K562 (cell line): ENCODE data around the gene SLC28A1. TPM values are rescaled to one million over a fixed set of nuclear protein-coding genes. Genes with fewer than 3 reads are reported as not detected.

Experiments
- ATF7 ChIP-seq: fragments of 450-650 bp; IDR thresholded peaks from 2 replicates; pipeline ENCODE4 v1.7.1; 2014; ENCODE audit warnings: mild to moderate bottlenecking, moderate library complexity
- CREB3L1 ChIP-seq: fragments of 450-650 bp; IDR thresholded peaks from 2 replicates; pipeline ENCODE4 v1.6.1; 2014; ENCODE audit warnings: low read depth, mild to moderate bottlenecking, moderate library complexity, borderline replicate concordance
- EP300 ChIP-seq: IDR thresholded peaks from 2 replicates; pipeline ENCODE4 v1.6.1; 2012; ENCODE audit warnings: low read length, improper control_type of control experiment
- ESRRB ChIP-seq: fragments of 250-450 bp; sonication (Bioruptor Pico); IDR thresholded peaks from 2 replicates; pipeline ENCODE4 v1.5.0; 2020; ENCODE audit warnings: mild to moderate bottlenecking, moderate library complexity, borderline replicate concordance
- FOSL1 ChIP-seq: fragments of 200-800 bp; sonication (Bioruptor generic); conservative IDR thresholded peaks from 2 replicates; pipeline ENCODE4 v1.6.1; 2016; ENCODE audit warnings: missing genetic modification characterization, missing compliant biosample characterization
- HEY1 ChIP-seq: fragments of 250-450 bp; sonication (Bioruptor Pico); IDR thresholded peaks from 2 replicates; pipeline ENCODE4 v1.5.0; 2020; ENCODE audit warnings: mild to moderate bottlenecking, moderate library complexity, borderline replicate concordance
- HNRNPH1 ChIP-seq: fragments of 200-400 bp; formaldehyde crosslinking; optimal IDR thresholded peaks from 2 replicates; pipeline ENCODE3; 2017; ENCODE audit warnings: low read depth, mild to moderate bottlenecking, low read length, moderate library complexity
- MLLT1 ChIP-seq, 2 experiments: fragments of 450-650 bp; IDR thresholded peaks; 2 replicates each; pipeline ENCODE4 v1.6.1; 2016
- RNF2 ChIP-seq: sonication (generic); IDR thresholded peaks from 2 replicates; pipeline ENCODE4 v1.6.1; 2016
- SMARCC2 ChIP-seq: fragments of 450-650 bp; IDR thresholded peaks from 2 replicates; pipeline ENCODE4 v1.6.1; 2017; ENCODE audit warnings: antibody characterized with exemption, moderate library complexity, mild to moderate bottlenecking, low read depth
- TAL1 ChIP-seq: fragments of 450-650 bp; IDR thresholded peaks from 2 replicates; pipeline ENCODE4 v1.6.1; 2016; ENCODE audit warnings: mild to moderate bottlenecking
- ZBTB40 ChIP-seq, 2 experiments: fragments of 450-650 bp in 1 of 2; sonication (generic) in 1 of 2; formaldehyde crosslinking in 1 of 2; IDR thresholded peaks; 2 replicates each; pipeline versions ENCODE4 v1.7.1 to v1.9.0; 2016 to 2022; ENCODE audit warnings: inconsistent platforms in 1 of 2, mild to moderate bottlenecking in 1 of 2, missing genetic modification reagents in 1 of 2
- ZNF311 ChIP-seq: fragments of 250-450 bp; sonication (Bioruptor Pico); IDR thresholded peaks from 2 replicates; pipeline ENCODE4 v1.4.0; 2020; ENCODE audit warnings: mild to moderate bottlenecking, moderate library complexity
- polyA plus RNA-seq, 8 experiments: library from polyadenylated mRNA; depleted of rRNA in 4 of 8; stranded (reverse) in 5 of 8; unstranded in 3 of 8; fragments of >200 nt; fragmentation: Nextera tagmentation in 2 of 8; fragmentation: Illumina TruSeq in 1 of 8; extraction: Ambion mirVana in 2 of 8; extraction: Trizol in 1 of 8; gene quantifications; 2 replicates each; pipeline versions ENCODE4 v1.2.1 to v1.2.3, GENCODE V29; 2011 to 2014; ENCODE audit warnings: inconsistent platforms in 1 of 8, missing spikeins in 1 of 8
- total RNA-seq, 7 experiments: library from RNA; depleted of rRNA in 6 of 7; stranded (reverse); fragments of >200 nt in 6 of 7; fragmentation: Illumina TruSeq in 2 of 7; extraction: Trizol in 2 of 7; gene quantifications; 2 replicates each; pipeline versions ENCODE4 v1.2.1 to v1.2.3, GENCODE V29; 2011 to 2021; ENCODE audit warnings: low replicate concordance in 1 of 7
- TF ChIP-seq, protein P1 (sequence below): sonication (generic); formaldehyde crosslinking; IDR thresholded peaks from 2 replicates; pipeline ENCODE4 v1.9.0; 2022; ENCODE audit warnings: mild to moderate bottlenecking, missing genetic modification reagents

The SLC28A1 gene
- total and polyA plus RNA-seq, 9 of the 15 experiments (the other 6 are each of a cell fraction or from before 2014, with no cell fraction given) = 0.04 TPM; not detected in 8

DNA sequence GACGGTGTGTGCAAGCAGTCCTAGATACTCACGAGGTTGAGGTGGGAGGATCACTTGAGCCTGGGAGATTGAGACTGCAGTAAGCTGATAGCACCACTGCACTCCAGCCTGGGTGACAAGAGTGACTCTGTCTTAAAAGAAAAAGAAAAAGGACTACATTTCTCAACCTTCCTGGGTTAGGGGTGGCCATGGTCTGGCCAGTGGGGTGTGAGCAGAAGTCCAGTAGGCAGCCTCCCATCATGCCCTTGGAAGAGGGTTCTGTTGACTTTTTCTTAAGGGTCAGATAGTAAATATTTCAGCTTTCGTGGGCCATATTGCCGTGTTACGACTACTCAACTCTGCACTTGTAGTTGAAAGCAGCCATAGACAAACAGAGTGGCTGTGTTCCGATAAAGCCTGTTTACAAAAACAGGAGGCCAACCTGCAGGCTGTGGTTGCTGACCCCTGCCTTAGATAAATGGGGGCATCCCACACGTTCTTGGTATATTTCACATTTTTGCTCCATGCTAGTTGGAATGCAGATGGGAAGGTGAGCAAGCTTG is 66.2 kb downstream of the SLC28A1 start (continued):
- peak; percentile 57; the same call in 1 of the 2 replicates for TF ChIP-seq ATF7
- TF ChIP-seq ZBTB40 (IDR thresholded peaks at IDR 0.05) = no peak
- TF ChIP-seq ZBTB40 (CRISPR knock-in tag; IDR thresholded peaks at IDR 0.05) = no peak
- 0 out of 2 replicates have a peak, but pooled peaks have one; percentile 24 for TF ChIP-seq CREB3L1
- TF ChIP-seq ESRRB (CRISPR knock-in tag) = no peak
- peak; percentile 83 for TF ChIP-seq EP300
- TF ChIP-seq MLLT1 (IDR thresholded peaks at IDR 0.05) = 0 out of 4 replicates have a peak, but pooled peaks of 1 of the 2 experiments have one; percentile 19
- no peak for TF ChIP-seq HEY1 (CRISPR knock-in tag)
- TF ChIP-seq FOSL1 = peak; percentile 60
- TF ChIP-seq SMARCC2 = peak; percentile 85; the same call in 1 of the 2 replicates
- no peak for TF ChIP-seq ZNF311 (CRISPR knock-in tag)
- 0 out of 2 replicates have a peak, but pooled peaks have one; percentile 48 for TF ChIP-seq RNF2
- TF ChIP-seq TAL1 = peak; percentile 88
- TF ChIP-seq, protein P1, sequence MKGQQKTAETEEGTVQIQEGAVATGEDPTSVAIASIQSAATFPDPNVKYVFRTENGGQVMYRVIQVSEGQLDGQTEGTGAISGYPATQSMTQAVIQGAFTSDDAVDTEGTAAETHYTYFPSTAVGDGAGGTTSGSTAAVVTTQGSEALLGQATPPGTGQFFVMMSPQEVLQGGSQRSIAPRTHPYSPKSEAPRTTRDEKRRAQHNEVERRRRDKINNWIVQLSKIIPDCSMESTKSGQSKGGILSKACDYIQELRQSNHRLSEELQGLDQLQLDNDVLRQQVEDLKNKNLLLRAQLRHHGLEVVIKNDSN (CRISPR knock-in tag) = no peak
- TF ChIP-seq HNRNPH1 = no peak
